GM19240 (cell line): Measurements from ENCODE around the gene DDX59.
"Not testable (repeated sequence)": the region's sequence is repeated elsewhere in the genome, so short reads cannot be mapped to it uniquely, and the experiment has no call there.

ENCODE experiments used
- DNase-seq: peaks from one replicate; pipeline ENCODE4 v3.0.0; 2011; ENCODE audit warnings: low spot score; ENCODE audit not compliant: insufficient read length

The DDX59 gene

DNA sequence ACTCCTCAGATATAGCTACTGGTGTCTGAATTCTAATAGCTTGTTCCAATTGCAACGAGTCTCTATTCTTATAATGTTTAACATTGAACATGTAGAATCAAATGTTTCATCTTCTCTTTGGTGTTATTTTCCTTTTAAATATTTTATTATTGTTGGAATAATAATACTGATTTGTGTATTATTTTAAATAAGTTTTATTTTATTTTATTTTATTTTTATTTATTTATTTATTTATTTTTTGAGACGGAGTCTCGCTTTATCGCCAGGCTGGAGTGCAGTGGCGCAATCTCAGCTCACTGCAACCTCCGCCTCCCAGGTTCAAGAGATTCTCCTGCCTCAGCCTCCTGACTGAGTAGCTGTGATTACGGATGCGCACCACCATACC lies 39.2 kb downstream of the DDX59 start:
- not testable (repeated sequence) for DNase-seq

DNA sequence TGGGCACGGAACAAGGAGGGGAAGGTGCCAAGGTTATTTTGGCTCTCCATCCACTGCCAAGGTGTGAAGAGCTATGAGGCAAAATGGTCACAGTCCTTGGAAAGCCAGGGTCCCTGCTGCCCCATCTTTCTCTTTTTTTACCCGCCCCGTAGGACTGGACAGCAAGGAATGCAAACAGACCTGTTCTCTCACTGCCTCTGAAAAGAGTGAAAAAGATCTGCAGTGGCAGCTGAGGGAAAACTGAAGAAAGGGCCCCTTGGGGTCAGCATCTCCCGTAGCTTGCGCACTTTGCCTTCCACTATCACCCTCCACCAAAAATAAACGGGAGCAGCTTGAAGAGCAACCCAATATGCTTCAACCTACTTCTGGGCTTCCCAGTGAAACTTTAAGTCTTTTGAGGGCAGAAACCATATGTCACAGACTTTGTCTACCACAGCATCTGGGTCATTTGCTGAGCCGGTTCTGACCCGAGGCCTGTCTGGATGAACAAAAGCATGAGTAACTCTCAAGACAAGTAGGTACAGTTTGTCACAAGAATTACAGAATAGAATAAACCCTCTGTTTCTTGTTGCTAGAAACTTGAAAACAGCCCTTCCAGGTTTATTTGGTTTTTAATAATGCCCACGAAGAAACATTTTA lies 39.7 kb downstream of the DDX59 start:
- no peak for DNase-seq

DNA sequence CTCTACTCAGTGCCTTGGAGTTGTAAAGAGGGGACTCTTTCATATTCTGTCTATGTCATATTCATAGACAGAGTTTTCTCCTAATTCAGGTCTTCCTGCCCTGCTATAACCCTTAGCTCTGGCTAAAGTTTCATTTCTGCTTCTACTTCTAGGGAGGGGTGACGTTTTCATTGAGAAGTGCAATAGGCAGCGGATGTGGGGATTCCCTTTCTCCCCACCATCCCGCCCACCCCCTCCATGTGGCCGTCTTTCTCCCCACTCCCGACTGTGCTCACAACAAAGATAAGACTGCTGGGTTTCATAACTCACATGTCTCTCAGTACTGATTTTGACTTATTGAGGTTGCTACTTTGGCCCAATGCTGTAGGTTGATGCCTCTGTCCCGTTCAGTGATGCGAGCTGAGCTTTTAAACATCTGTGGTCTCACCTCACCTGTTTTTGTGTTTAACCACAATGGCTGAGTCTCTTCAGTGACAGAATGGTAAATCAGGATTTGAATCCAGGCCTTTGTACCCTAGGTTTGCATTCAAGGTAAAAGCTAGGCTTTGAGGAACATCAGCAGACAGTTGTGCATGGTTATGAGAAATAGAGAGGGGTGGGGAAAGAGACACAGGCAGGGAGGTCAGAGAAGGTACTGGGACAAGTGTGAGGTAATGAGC lies 41.4 kb downstream of the DDX59 start:
- no peak for DNase-seq

DNA sequence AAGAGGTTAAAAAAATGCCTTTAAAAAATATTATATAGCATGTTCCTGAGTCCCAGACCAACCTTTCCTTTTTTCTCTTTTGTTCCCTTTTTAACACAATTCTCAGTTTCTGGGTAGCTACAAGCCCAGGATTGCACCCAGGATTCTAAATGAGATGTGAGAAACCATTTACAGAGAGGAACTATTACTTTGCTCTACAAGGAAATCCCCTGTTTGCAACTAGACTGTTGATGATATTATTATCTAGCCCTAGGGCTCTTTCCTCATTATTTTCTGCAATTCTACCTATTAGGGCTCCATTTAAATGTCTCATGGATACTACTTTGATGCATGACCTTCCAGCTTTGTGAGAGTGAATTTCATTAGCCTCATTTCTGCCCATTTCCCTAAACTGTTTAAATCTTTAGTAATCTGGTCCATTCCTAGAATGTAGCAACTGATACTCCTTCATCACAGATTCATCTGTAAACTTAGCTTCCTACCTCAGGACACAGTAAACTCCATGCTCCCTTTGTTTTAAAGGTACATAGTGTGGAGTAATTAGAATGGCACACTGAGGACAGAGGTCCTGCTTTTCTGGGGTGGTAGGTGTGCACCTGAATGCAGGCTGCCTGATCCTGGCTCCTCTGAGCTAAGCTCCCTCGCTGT lies 42.0 kb downstream of the DDX59 start:
- DNase-seq = no peak

DNA sequence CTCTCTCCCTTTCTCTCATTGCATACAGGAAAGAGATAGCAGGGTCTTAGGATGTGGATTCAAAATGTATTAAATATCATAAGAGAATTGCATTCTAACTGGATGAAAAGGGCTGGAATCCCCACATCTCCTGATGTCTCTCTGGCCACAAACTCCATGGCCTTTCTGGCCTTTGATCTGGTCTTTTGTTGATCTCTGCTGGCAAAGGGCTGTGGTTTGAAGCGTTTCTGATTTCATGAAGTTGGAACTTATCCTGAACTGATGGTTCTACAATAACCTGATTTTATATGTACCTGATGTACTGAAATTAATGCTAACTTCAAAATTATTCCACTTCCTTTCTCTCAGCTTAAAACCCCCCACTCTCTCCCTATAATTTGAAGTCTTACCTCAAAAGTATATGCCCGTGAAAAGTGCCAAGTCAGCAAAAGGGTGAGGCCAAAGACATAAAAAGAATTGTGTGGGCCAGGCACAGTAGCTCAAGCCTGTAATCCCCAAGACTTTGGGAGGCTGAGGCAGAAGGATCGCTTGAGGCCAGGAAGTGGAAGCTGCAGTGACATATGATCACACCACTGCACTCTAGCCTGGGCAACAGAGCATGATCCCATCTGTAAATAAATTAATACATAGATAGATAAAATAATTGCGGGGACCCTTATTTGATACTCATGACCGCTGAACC lies 42.7 kb downstream of the DDX59 start:
- no peak for DNase-seq

DNA sequence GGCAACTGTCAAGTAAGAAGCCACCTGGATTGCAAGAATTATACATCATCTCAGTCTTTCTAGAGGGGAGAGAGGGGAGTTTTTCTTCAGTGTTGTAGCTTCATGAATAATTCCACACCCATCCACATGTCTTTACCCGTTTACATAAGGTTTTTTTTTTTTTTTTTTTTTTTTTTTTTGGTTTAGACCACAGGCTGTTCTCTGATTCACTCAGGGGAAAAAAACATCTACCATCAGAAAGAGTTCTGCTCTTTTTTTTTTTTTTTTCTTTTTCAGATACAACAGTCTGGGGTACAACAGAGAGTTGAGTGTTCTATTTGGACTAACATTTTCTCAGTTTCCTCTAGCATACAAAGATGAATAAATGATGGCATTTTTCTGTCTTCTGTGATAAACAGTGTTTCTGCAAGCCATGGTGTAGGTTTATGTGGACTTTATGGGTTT lies 44.3 kb downstream of the DDX59 start:
- no peak for DNase-seq

DNA sequence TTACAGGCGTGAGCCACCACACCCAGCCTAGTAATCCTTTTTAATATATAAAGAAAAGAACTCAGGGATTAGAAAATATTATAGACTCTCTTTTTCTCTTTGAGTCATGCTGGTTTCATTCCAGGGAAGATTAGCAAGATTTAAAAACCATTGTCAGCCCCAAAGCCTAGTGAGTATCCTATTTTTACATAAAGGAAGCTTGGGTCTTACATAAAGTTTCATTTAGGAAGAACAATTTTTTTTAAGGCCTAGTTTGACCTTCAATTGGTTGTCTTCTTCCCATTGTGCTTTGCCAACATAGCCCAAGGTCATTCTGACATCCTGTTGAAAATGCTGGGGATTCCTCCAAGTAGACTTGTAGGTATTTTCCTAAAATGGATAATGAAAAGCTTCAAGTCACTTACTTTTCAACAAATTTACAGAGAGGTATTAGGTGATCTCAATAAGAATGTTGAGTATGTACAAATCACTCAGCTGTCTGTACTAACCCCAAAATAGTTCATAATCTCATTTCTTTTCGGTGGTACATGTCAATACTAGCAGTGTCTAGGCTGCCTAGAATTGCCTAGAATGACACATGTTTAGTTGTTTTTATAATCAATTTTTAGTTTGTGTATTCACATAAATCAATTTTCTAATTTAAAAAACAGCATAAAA lies 44.9 kb downstream of the DDX59 start:
- DNase-seq = no peak

DNA sequence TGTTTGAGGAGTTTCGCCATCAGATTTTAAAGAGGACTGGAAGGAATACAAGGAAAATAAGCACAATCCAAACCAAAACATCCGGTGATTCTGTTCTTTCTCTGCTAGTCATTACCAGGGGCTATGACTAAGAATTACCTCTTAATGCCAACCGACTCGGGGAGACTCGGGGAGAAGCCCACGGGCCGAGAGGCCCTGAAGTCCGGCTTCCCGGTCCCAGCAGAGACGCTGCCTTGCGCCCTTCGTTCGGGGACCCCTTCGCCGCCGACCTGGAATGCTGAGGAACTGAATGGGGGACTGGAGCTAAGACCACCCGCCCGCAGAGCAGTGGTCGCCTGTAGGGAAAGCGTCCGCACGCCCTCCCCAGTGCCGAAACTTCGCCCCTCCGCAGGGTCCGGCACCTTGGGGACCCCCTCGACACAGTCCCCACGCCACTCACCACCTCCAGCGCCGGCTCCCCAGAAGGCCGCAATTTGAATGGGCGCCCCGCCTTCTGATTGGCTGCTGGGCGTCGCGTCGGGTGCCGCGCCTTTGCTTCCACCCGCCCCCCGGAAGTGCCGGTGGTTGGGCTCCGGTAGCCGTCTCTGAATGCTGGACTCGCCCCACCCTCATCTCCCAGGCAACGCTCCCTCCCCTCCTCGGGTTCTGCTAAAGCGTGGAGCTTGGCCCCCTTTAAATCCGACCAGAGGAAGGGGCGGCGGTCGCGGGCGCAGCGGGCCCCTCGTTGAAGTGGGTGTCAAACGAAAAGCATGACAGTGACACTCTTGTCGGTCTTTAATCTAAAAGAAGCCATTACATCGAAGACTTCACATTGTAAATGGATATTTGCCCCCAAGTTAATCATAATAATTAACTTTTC lies 49.2 kb downstream of the DDX59 start, which contains the start of gene KIF14:
Gene KIF14 (minus strand): TSS at position 479 of the 859 bp plus-strand sequence. CDS start 2,028 bp downstream, outside the sequence.
- peak; percentile 56 for DNase-seq

DNA sequence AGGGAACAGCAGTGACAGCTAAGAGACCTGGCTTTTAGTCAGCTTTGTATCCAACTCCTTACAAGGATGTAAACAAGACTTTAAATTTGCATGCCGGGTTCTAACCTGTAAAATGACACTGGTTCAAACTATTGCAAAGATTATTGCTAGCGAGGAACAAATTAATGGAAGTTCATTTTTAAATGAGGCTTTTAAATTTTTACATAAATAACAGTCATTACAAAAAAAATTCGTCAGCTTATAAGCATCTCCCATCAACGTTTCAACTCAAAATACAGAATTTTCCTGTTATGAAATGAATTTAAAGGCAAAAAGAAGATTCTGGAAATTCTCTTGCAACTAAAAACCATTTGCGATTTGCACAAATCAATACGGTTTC lies 49.8 kb downstream of the DDX59 start:
- DNase-seq = no peak

DNA sequence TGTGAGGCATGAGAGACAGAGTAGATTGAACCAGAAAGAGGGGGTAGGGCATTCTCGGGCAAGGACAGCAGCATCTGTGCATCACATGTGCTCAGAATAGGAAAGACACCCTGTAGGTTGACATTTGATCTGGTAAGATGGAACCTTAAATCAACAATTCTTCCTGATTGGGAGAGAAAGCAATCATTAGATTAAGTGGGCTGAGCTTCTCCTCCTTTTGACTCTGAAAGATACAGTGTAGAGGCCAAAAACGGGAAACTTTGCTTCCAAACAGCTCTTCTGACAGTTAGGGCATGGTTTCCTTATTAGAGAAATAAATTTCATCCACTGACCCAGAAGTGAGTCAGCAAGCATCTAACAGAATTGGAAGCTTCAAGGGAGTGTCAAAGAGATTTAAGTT lies 58.9 kb downstream of the DDX59 start:
- no peak for DNase-seq

DNA sequence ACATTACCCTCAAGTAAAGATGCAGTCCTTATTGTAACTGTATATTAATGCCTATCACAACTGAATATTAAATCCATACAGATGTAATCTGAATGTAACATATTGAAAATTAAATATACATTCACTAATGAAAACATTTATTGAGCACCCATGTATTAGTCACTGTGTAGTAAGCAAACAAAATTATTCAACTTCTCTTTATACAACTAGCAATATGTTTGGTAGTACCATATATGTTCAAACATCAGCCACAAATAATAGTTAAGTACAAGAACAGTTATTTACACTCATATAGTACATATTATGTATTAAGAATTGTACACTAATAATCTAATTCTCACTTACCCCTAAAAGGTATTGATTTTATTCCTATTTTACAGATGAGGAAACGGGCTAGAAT lies 67.1 kb downstream of the DDX59 start:
- DNase-seq = no peak
